ENCODE measurements around the gene ATG7.

Gene ATG7

DNA sequence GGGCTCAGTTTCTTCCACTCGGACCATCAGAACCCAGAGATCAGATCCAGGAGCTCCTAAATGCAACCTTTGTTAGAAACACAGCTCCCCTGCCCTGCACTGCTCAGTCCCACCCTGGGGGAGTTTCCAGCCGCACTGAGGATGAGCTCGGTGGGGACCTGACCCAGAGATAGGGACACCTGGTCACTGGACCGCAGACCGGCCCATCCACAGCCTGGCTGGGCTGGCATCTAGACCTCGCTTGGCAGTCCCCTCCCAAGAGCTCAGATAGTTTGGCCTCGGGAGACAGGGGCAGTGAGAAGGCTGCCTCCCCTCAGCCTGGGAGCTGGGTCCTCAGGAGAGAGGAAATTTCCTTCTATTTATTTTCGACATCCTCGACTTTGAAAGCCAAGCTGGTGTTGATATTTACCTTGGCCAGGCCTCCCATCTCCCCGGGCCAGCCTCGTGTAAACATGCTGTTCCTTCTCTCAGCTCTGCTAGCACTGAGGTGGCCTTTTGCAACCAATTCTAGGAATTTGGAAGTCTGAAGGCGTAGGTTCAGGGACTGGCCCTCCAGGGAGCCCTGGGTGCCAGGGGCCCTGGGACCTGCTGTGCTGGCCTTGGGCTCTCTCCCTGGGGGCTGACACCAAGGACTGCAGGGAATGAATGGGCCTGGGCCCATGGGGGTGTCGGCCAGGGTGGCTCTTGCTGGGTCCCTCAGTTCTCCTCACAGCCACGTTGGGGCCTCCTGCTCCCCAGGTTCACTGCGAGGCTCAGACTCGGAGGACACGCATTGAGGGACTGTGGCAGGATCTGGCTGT is 281.4 kb downstream of the ATG7 start:
- DNase-seq (ENCODE audit: low read depth, low spot score) = no peak

DNA sequence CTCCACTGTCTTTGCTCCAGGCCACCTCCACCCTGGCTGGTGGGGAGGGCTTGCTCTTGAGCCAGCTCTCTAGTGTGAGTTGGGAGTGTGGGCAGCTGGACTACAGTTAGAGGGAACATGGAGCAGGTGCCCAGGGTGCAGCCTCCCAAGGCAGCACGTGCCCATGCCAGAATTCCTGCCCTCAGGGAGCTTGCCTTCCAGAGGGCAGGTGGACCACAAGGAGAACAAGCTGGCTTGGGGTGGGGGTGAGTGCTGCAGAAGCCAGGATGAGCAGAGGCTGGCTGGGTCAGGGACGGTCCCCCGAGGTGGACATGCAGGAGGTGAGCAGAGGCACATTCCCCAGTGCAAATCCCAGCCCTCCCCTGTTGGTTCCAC is 282.0 kb downstream of the ATG7 start:
- no peak for DNase-seq (ENCODE audit: low read depth, low spot score)

DNA sequence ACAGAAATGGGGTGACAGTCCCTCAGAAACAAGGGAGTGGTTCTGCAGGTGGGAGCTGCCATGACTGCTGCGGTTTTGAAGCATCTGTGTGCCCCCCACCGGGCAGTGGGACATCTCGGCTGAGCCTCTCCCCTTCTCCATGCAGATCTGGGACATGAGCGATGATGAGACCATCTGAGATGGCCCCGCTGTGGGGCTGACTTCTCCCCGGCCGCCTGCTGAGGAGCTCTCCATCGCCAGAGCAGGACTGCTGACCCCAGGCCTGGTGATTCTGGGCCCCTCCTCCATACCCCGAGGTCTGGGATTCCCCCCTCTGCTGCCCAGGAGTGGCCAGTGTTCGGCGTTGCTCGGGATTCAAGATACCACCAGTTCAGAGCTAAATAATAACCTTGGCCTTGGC is 282.5 kb downstream of the ATG7 start:
- no peak for DNase-seq (ENCODE audit: low read depth, low spot score)

DNA sequence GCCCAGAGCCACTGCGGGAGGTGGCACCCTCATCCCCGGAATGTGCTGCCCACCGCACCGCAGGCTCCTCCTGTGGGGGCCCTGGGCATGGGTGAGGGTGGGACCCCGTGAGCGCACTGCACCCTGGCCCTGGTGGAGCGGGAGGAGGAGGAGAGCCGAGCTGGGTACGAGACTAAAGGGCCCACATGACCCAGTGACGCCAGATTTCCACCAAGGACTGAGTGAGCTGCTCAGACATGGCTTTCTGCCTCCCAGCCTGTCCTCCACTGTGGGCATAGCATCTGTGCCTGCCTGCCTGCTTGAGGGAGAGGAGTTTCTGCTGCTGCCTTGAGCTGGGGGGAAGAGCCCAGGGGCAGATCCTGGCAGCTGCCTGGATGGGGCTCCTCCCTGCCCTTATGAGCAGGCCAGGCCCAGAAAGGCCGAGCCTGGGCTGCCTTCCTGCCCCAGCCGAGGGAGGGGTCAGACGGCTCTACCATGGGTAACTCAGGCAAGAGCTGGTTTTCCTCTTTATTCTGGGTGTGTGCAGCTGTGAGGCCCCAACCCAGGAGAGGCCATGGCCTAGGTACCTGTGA is 283.1 kb downstream of the ATG7 start:
- DNase-seq (ENCODE audit: low read depth, low spot score) = no peak

DNA sequence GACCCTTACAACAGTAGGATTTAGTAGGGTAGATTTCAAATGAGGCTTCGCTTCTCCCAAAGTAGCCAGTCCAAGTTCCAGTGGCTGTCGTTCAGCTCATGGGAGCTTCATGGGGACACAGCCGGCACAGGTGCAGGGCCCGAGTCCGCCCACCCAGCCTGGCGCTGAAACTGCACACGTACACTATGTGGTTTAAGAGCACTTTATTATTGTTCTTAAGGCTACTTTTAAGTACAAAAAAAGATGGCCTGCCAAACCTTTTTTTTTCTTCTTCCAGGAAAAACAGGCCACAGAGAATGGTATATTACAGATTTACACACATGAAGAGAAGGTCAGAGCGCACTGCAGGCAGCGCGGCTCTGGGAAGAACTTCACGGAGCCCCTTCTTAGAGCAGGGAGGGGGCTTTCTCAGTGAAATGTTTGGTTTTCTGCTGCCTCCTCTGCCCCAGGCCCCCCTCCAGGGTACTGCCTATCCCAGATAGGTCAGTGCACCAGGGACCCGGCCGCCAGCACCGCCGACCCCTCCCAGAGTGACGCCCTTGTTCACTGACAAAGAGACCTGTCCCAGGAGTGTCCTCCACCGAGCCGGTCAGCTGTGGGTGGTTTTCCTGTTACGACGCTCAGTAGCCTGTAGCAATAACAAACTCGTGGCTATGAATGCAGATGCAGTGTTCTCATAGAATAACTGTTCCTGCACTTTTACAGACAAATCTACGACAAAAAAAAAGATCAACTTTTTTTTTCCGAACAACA is 283.9 kb downstream of the ATG7 start:
- DNase-seq (ENCODE audit: low read depth, low spot score) = no peak

DNA sequence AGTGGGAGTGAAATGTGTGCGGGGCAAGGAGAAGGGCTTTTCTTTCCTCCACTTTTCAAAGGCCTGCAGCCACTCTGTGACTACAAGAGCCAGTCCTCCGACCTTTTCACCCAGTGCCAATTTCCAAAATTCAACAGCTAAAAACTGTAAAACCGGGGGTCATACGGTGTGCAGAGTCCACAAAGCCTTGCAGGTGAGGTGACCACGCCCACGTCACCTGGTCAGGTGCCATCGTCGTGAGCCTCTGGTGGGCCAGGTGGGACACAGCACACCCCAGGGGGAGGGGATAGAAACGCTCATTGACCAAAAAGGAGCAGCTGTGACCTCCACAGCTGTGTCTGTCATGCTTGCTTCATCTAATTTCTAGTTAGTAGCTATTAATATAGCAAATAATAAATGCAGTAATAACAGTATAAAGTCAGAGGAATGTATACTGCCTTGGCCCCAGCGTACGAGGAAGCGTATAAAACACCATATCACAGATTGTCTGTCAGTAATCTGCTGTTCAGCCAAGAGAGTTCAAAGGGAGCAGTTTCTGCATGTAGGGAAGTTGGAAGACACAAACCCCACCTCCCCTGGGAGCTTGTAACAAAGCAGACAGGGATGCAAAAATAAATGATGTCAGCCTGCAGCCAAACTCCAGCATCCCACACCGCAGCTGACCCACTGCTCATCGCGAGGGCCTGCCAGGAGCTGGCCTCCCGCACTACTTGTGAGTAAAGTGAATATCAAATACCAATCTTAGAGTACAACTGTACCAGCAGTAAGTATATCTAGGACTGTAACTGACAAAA is 284.9 kb downstream of the ATG7 start:
- DNase-seq (ENCODE audit: low read depth, low spot score) = no peak

DNA sequence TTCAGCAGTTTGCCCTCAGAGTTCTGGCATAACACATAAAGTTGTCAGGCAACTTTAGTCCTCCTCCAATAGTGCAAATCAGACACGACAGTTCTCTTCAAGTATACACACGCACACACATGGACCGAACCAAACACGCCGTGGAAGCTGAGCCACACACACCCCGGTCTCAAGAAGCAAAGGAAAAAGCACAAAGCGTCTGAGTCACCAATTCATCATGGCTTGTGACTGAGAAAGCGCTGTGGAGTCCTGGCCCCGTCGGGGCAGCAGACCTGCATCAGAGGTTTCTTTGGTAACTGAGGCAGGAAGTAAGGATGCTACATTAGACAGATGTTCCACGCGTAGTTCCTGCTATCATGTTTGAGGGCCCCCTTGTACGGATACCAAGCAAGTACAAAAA is 285.8 kb downstream of the ATG7 start:
- DNase-seq (ENCODE audit: low read depth, low spot score) = no peak

DNA sequence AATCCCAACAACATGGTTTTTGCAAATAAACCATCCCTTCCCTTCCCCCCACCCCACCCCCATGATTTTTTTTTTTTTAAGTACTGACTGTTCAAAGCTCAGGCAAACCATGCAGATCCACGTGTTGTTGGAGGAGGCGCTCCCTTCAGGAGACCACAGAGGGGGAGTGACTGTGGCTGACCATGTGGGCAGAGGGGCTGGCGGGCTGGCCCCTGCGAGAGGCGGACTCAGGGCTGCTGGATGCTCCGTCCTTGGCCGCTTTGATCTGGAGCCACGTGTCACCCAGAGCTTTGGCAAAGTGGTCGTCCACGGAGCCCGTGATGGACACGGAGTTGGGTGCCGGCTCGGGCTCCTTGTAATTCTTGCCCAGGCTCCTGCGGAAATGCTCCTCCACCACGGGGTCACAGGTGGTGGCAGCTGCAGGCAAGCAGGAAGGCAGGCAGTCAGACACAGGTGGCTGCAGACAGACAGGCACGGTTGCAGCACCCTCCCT is 286.3 kb downstream of the ATG7 start:
- DNase-seq (ENCODE audit: low read depth, low spot score) = no peak

DNA sequence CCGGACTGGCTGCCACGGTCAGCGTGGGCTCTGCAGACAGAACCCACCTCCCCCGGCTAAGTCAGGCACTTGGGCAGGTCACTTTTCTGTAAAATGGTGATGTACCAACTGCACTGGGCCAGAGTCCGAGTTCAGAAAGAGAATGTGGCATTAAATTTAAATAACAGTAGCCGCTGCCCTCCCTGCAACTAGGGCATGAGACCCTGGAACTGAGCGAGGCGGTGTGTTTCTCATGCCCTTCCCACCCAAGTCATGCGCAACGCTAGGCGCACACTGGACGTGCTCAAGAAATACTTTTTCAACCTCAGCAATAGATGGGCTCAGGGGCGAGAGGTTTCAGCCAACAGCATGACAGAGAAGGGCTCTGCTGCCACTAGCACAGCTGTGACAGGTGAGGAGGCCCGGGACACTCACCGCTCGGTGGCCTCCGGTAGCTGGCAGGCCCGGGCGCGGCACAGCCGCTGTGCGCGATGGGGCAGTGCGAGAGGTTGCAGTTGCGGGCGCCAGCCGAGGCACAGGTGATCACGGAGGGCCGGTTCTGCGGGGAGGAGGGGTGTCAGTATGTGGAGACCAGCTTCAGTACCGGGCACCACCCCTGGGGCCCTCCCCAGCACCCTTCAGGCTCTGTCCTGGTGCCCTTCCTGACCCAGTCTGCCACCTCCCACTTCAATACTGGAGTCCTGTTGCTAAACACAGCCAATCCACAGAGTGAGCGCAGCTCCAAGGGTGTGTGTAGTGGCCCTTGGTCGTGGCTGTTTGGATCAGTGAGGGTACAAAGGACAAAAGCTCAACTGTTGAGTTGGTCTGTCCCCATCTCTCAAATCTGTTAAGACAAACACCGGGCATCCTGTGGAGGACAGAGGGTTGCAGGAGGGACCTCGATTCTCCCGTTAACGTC is 287.0 kb downstream of the ATG7 start:
- no peak for DNase-seq (ENCODE audit: low read depth, low spot score)

DNA sequence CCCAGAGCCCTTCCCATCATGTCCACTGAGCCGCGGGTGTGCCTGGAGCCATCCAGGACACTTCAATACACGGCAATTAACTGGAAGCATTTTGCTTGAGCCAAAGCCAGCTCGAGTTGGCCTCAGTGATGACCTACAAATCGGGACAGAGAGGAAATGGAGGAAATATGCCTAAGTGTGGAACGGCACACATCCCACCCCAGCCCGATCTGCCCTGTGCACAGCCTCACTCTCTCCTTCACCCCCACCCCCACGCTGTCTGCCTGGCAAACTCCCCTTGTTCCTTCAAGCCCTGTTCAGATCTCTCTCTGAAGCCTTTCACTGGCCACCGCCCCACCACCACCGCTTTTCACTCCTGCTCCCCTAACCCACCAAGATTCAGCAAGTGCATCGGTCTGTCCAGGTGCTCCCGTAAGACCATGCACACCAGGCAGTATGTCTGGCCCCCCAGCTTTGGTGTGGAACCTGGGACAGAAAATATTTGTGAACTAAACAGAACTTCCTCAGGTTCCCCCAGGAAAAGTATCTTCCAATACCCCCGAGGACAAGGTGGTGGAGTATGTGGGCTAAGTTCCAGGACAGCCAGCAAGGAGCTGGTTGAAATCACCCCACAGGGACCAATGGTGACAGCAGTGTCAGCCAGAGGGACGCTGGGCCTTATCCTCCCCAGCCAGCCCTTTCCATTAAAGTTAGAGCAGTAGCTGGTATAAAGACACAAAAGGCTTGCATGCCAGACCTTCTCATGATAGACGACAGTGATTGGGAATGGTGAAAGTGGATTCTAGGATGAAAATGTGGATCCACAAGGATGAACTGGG is 287.8 kb downstream of the ATG7 start:
- no peak for DNase-seq (ENCODE audit: low read depth, low spot score)

DNA sequence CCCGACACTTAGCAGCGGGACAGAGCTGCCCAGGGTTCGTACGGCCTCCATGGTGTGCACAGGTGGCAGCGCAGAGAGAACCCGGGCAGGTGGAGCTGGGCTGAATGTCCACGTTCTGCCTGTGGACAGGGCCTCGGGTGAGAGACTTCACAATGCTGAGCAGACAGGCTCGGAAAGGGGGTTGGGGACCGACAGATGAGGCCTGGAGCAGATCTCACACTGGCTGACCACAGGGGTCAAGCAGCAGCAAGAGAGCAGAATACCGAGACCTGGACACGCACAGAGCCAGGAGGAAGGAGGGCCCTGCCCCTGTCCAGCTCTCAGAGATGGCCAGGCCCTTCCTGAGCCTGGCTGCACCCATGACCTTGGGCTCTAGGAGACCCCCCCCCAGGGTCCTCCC is 288.5 kb downstream of the ATG7 start:
- no peak for DNase-seq (ENCODE audit: low read depth, low spot score)

DNA sequence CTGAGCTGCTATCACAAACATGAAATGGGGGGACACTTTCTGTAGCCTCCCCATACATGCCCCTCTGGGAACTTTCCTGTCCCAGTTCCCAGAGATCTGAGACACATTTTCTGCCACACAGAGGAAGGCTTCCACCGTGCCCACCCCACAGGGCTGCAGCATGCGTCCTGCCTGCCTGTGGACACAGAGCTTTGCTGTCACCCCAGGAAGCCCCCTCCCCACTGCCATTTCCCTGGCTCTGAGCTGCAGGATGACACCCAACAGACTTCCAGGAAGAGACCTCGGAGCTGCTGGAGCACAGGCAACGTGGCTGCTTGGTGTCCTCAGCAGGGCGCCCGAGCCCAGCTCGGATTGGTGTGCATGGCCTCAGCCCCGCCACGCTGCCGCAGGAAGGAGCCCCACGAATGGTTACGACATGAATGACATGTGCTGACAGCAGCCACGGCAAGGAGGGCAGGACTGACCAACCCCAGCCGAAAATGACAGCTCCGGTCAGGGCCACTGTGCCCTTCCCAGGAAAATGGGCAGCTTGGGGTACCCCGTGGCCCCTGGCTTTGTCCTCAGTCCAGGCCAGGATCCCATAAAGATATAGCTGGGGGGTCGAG is 290.2 kb downstream of the ATG7 start:
- no peak for DNase-seq (ENCODE audit: low read depth, low spot score)

DNA sequence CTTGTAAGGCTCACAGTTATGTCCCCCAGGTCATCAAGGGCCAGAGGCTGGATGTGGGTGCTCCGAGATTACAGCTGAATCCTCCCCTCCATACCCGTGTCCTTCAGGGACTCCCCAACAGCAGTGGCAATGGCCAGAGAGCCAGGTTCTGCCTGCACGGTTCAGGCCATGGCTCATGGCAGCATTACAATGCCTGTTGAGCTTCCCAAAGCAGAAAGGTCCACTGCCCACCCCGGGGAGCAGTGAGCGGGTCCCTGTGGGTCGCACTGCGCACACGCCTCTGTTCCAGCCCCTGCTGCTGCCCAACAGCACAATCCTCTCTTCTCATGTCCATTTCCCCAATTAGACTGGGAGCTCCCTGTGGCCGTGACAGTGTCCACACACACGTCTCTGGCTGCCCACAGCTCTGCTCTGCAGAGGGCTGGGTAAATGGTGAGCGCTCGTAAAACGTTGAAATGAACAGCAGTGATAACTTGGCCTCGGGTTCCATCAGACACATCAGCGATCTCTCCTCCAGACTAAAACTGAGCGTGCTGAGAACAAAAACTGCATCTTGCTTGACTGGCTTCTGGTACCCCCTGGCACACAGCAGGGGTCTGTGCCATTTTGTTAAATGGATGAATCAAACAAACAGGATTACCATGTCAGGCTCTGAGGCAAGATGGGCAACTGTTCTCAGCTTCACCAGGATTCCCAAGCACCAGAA is 291.1 kb downstream of the ATG7 start:
- DNase-seq (ENCODE audit: low read depth, low spot score) = no peak

DNA sequence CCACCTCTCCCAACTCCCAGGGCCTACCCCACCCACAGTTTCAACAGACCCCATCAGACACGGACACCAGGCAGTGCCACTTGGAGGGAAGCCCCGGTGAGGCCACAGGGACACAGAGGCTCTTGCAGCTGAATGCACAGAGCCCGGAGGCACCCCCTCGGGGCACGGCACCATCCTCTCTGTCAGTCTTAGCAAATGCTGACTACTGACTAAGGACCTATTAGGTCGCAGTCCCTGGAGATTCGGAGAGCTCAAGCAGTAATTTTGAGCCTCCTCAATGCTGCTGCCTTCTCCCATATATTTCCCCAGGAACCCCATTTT is 291.6 kb downstream of the ATG7 start:
- DNase-seq (ENCODE audit: low read depth, low spot score) = no peak

DNA sequence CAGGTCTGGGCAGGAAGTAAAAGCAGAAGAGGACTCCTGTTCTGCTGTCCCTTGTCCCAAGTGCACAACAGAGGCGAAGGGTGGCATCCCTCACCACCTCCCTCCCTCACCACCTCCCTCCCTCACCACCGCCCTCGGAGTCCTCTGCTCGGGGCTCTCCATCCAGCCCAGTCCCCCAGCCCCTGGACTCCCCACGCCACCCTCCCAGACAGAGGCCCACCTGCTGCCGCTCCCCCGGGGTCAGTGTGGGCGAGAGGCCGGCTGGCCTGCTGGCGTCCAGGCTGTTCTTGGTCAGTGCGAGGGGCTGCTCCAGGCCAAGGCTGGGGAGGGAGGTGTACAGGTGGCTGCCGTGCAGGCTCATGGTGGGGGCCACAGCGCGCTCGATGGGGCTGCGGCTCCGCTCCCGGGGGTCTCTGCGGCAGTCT is 292.4 kb downstream of the ATG7 start:
- no peak for DNase-seq (ENCODE audit: low read depth, low spot score)

DNA sequence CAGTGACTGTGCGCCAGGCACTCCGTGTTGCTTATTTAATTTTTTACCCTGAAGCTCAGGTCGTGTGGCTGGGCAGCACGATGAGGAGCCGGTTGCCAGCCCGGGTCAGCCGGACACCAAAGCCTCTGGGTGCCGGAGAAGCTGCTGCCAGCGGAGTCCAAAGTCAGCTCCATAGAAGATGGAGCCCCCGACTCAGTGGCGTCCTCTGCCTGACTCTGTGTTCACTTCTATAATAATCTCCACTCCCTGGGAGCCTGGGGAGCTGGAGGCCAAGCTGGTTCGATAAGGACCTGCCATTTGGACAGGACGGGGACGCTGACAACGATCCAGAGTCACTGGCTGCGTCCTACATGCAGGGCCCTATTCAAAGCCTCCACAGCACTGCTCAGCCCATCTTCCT is 292.9 kb downstream of the ATG7 start:
- no peak for DNase-seq (ENCODE audit: low read depth, low spot score)

DNA sequence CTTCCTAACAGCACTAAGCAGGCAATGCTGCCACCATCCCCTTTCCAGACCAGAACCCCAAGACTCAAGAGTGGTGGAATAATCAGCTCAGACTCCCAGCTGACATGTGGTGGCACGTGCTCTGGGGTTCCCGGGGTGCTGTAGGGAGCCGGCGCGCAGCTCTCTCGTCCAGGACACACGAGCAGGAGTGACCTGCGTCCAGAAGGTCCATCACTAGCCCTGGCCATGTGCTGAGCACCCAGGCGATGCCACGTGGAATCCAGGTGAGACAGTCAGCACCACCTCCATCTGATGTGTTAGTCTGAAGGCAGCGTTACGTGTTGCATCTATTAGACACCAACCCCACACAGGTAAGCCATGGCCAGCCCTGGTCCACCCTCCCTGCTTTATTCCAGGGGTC is 293.3 kb downstream of the ATG7 start:
- no peak for DNase-seq (ENCODE audit: low read depth, low spot score)

DNA sequence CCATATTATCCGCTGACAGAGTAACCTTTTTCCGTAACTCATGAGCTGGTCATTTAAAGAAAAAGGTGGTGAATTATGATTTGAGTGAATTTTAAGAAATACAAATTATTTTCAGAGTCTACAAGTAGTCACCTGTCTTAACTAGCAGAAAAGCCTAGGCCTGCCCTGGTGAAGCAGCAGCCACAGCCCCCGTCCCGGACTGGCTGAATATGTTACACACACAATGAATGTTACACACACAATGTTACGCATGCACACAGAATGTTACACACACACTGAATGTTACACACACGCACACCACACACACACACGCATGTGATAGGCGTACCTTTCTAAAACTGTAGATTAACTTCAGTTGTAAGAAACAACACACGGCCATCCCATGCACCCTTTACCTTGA is 293.7 kb downstream of the ATG7 start:
- DNase-seq (ENCODE audit: low read depth, low spot score) = no peak

DNA sequence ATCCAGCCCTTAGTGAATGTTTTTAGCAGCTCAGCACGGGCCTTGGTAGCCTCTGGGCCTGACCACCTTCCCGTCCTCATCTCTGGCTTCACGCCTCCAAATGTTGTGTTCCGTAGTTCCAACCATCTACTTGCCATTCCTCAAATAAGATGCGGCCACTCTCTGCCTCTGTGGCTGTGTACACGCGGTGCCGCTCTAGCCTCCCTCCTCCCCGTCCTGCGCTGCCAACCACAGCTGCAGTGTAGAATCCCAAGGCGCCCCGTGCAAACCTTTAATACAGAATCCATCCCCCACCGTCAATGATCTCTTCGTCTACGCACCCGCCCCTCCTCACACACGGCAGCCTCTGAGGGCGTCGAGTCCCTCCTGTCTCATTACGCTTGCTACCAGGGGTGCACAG is 294.3 kb downstream of the ATG7 start:
- no peak for DNase-seq (ENCODE audit: low read depth, low spot score)

All from activated naive CD8-positive, alpha-beta T cell treated with anti-CD3 and anti-CD28 coated beads, Interleukin-2, amount 50 U/mL, for 16 hours (primary cell).